ENCODE results near the gene PTRH1.

Gene PTRH1

DNA sequence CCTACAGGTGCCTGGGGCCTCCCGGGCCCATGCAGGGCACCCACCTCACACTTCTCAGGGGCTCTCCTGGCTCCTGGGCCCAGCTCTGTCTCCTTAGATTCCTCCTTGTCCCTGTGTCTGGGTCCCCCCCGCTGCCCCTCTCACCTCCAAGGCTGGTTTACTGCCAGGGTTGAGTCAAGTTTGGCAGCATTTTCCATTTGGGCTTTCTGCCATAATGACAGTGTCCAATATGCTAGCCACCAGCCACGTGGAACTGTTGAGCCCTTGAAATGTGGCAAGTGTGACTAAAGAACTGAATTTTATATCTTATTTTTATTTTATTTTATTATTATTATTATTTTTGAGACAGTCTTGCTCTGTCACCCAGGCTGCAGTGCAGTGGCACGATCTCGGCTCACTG is 2.3 kb upstream of the PTRH1 start:
- DNase-seq = no peak

DNA sequence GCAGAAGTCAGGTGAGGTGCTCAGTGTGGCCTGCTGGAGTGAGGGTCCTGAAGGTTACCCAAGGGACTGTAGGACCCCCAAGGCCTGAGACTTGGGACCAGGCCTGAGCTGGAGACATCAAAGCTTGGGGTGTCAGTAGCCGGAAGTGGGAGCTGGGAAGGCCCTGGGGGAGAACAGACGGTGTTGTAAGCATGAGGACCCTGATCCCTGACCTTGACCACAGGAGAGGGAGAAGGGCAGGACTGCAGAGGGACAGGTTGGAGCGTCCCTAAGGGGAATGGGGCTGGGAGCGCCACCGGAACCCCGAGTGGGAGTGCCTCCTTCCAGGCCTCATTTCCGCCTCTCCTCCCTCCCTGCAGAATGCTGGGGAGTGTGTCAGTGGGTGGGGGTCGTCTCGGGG is 949 bp upstream of the PTRH1 start:
- DNase-seq = no peak

DNA sequence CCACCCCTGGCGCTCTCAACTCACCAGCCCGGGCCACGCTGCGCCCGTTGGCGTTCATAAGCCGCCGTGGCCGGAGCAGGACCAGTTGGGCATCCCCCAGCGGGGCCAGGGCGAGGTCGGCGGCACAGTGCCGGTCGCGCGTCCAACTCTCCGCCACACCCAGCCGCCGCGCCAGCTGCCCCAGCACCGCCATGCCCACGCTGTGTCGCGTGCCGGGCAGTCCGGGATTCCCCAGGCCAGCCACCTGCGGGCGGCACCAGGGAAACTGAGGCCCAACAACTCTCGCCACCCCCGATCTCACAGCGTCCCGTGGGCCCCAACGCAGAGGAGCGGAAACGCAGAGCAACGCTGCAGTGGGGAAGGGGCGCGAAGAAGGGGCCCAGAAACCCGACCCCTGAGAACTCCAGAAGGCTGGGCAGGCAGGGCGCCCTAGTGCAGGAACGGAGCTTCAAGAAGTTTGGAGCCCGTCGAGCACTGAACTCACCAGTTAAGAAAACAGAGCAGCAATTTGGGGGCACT is 453 bp downstream of the PTRH1 start:
- DNase-seq = no peak

DNA sequence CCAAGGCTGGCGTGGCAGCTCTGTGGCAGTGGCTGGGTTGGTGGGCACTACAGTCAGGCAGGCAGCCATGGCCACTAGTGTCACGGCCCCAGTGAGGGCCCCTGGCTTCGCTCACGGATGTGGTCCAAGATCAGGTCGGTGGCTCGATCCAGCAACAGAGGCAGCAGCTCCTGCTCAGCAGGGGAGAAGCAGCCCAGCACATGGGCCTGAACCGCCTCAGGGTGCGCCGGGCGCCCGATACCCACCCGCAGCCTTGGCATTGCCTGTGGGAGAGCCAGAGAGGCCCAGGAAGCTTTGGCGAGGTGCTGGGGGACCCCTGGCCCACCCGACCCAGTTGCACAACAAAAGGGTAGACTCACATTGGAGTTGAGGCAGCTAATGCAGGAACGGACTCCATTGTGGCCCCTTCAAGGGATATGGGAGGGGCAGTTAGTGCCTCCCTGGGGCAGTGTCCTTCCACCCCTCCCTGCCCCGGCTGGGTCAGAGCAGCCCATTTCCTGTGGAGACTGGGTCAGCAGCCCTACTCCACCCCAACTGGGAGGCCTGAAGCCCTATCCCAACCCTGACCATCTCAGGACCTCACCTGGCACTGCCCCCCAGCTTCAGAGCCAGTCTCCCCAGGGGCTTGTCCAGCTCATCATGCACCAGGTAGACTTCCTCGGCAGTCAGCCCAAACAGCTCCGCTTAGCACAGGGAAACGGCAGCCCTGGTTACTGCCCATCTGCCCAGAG is 1.3 kb downstream of the PTRH1 start:
- DNase-seq = no peak

DNA sequence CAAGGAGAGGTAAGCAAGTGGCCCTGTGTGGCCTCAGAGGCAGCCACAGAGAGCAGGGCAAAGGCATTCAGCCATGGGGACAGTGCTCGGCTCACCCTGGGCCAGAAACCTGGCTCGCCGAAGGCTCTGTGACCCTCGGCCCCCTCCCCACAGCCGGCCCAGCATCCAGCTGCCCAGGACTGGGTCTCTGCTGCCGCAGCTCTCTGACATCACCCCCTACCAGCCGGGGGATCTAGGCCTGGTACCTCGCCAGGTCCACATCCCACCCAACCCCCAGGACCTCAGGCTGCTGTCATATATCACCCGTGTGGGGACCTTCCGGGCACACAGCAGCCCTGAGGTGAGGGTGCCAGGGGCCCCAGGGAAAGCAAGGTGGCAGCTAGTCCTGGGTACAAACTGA is 2.6 kb downstream of the PTRH1 start:
- no peak for DNase-seq

DNA sequence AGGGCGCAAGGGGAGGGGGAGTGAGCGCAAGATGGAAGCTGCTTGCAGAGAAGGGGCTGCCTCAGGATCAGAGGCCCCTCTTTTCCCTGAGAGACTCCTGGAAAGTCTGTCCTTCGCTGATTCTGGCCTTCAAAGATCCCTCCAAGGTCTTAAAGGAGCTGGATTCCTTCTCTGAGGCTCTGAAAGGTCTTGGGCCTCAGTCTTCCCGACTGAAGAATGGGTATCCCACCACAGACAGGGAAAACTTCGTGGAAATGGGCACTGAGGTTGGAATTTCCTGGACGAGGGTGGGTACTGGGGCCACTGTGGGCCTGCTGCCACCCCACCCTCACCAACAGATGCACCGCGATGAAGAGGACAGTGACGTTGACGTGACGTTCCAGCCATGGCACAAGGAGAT is 3.1 kb downstream of the PTRH1 start:
- DNase-seq = no peak

DNA sequence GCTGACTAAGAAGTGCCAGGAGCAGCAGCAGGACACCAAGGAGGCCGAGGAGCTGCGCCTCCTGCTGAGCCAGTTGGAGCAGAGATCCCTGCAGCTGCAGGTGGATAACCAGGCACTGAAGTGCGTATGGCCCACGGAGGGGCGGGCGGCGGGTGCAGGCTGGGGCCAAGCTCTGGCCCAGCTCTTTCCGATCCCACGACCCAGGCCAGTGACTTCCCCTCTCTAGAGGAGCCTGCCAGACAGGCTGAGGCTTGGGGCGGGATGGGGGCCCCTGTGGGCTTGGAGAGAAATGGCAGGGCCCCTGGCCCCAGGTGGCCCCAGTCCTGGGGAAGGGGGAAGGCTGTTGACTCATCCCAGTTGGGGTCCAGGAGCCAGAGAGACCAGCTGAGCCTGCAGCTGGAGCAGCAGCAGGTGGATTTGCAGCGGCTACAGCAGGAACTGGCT is 3.6 kb downstream of the PTRH1 start:
- DNase-seq = peak; percentile 74

DNA sequence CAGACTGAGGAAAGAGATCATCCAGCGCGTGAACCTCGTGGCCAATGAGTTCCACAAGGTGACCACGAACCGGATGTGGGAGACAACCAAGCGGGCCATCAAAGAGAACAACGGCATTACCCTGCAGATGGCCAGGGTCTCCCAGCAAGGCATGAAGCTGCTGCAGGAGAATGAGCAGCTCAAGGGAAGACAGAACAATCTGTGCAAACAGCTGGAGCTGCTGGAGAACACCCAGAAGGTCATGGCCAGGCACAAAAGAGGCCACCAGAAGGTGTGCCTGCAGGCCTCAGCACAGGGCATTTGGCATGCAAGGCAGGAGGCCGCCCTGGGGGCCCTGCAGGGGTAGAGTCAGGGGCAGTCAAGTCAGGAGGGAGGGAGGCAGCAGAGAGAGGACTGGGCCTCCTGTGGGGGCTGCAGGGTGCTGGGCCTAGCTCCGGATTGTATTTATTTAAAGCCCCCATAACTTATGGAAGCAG is 4.2 kb downstream of the PTRH1 start:
- peak; percentile 56 for DNase-seq

DNA sequence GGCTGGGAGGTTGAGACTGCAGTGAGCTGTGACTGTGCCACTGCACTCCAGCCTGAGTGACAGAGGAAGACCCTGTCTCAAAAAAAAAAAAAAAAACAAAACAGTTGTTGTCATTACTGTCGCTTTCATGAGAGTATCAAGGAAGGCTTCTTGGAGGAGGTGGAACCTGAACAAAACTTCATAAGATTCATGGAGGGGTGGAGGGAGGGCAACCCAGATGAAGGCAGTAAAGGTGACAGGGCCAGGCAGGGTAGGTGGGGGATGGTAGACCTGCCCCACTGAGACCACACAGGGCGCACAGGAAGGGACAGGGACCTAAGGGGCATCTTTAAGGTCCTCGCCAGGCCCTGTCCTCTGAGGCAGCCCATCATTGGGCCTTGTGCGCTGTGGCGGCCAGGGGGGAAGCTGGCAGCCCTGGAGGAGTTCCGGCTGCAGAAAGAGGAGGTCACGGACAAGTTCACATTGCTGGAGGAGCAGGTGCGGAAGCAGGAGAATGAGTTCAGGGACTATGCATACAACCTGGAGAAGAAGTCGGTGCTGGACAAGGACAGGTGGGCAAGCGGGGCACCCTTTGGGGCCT is 5.2 kb downstream of the PTRH1 start:
- no peak for DNase-seq

DNA sequence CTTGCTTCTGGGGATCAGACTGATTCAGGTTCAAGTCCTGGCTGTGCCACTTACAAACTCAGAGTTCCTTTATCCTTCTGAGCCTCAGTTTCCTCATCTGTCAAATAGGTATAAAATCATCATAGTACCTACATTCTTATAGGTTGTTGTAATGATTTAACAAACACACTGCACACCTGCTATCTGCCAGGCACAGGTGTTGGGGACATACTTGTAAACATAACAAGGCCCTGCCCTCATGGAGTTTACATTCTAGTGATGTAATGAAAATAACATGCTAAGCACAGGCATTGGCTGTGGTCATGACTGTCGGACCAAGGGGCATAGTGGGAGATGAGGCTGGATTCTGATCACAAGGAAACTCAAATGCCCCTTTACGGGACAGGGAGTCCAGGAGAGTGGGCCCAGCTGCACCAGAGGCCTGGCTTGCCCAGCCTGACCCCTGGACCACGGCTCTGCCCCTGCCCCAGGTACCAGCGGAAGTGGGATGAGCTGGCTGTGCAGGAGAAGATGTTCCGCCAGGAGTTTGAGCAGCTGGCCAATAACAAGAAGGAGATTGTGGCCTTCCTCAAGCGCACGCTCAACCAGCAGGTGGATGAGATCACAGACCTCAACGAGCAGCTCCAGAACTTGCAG is 6.4 kb downstream of the PTRH1 start:
- no peak for DNase-seq

DNA sequence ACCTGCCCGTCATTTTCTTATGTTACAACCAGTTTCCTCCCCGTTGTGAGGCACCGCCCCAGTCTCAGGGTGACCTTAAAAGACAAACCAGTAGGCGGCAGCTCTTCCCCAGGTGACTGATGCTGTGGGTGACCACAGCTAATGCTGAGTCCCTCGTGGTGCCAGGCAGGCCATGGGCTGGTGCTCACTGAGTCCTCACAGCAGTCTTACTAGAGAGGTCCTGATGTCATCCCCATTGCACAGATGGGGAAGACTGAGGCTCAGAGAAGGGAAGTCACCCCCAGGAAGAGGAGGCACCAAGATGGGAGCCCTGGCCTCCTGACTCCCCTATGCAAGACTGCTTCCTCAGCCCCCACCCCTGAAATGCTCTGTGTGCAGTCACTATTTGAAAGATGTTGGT is 7.7 kb downstream of the PTRH1 start:
- DNase-seq = no peak

DNA sequence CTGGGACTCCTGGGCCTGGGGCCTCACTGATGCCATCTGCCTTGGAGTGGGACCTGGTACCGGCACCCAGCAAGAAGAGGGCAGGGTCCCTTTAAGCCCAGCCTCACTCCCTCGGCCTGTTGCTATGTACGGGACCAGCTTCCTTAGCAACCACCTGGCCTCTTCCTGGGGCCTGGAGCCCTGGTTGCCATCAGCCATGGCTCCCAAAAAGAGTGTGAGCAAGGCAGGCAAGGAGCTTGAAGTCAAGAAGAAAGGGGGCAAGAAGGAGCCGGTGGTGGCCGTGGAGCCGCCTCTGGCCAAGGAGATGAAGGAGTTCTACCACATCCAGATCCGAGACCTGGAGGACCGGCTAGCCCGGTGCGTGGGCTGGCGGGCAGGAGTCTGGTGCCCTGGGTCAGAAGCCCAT is 8.6 kb downstream of the PTRH1 start, which contains the start of gene CFAP157:
CFAP157 (plus strand) TSS at position 153 of the 406 bp plus-strand sequence; CDS start at position 197, 44 bp downstream.
- DNase-seq = no peak

DNA sequence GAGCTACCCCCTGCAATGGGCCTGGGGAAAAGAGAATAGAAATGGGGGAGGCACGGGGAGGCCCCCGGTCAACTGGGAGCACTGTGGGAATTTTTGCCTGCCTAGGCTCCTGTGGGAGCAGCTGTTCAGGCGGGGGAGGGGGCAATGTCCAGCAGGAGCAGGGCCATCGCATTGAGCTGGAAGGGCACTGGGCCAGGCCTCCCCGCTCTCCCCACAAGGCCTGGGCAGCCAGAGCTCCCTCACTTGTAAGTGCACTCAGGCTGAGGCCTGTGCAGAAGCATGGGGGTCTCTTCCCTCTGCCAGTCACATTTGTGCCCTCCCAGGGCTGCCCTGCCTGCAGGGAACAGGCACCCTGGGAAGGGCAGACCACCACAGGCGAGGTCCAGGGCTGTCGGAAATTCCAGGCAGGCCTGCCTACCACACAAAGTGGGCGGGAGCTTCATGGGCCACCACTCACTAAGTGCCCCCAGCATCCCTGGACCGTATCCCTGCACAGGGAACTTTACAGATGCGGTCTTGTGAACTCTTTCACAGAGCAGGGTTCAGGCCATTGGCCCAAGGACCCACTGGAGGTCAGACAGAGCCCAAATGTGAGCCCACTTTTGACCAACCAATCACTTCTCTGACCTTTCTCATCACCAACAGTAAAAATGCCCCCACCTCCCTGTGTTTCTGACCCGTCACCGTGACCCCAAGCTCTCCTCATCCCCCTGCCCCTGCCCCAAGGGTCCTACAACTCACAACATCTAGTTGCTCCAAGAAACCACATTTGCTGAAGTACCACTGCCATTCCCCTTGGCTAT is 9.7 kb downstream of the PTRH1 start:
- no peak for DNase-seq

DNA sequence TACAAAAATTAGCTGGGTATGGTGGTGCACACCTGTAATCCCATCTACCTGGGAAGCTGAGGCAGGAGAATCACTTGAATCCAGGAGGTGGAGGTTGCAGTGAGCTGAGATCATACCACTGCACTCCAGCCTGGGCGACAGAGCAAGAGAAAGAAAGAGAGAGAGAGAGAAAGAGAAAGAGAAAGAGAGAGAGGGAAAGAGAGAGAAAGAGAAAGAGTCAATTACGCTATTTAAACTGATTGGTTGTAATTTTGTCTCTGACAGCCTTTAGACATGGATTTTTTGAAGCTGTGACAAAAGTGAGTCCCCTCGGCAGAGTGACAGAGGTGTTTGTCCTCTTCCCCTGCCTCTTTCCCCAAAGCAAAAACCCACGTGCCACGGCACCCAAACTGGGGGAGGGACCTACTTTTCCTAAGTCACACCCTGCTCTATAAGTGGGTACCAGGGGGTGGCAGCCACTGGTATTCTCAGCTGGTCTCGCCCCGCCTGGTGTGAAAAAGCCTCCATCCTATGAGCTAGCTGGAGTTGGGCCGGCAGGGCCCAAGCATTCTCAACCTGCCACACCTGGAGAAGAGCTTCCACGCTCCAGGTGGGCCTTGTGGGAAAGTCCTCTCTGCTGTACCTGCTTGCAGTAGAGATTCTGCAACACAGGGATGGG is 12.0 kb downstream of the PTRH1 start:
- DNase-seq = no peak

DNA sequence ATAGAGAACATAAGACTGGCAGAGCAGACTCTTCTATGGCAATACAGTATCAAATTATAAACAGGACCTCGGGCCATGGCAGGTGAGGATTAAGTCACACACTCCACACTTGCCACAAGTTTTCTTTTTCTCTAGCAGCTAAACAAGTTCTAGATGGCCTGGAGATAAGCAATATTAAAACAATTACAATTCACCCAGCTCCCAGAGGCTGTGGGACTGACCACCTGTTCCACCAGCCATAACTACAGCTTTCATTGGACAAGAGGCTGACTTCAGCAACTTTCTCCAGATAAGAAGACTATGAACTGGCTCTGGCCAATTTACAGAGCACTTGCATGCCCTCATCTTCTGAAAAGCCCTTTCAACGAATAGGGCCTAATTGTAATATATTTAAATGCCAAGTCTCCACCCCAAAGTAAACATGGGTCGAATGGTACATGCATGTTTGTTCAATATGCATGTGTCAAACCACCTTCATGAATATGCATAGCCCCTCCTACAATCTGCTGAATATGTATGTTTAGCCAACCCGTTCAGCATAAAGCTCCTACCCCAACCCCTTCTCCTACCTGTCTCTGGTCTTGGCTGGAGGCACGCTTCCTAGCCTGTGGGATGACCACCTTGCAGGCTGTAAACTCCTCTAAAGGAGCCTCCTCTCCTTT is 14.7 kb downstream of the PTRH1 start:
- no peak for DNase-seq

DNA sequence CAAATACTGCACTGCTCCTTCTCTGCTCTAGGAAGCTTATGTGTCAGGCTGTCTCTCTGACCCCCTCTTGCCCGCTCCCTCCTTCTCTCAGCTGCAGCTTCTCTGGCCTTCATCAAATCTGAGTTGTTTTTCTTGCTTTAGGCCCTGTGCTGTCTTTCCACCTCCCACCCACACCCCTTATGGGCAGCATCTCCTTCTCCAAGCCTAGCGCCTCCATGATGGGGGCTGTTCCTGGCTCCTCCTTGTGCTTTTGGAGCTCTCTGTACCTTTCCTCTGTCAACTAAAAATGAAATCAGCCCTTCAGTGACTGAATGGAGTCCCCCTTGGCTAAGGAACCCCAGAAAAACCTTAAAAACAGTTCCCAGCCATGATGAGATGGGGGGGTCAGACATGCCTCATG is 15.3 kb downstream of the PTRH1 start:
- no peak for DNase-seq

DNA sequence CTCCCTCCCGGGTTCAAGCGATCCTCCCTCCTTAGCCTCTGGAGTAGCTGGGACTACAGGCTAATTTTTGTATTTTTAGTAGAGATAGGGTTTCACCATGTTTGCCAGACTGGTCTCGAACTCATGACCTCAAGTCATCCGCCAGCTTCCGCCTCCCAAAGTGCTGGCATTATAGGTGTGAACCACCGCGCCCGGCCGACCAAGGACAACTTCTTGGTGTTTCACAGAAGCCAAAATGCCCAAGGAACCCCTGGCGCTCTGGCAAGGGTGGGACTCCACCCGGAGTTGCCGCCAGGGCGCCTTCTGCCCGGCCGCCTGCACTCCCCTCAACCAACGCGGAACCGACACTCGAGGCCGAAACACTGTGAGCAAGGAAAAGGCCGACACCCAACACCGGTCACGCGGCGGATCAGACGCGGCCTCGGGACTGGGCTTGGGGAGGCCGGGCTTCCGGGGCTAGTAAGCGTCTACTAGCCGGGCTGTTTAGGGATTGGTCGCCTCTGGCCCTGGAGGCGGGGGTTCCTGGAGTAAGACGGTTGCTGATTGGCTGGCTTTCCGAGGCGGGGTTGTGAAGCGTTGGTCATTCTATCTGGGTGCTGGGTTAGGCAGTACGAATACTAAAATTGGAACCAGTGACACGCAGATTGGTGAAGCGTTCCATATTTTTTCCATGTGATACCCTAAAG is 16.3 kb downstream of the PTRH1 start:
- DNase-seq = peak; percentile 87

DNA sequence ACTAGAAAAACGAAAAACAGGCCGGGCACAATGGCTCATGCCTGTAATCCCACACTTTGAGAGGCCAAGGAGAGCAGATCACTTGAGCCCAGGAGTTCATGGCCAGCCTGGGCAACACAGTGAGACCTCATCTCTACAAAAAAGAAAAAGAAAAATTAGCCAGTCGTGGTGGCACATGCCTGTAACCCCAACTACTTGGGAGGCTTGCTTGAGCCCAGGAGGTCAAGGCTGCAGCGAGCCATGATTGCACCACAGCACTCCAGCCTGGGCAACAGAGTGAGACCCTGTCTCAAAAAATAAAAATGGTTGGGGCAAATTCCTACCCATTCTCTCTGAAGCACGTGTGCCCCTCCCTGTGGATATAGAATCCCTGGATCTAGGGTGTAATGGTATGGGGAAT is 17.1 kb downstream of the PTRH1 start:
- no peak for DNase-seq

DNA sequence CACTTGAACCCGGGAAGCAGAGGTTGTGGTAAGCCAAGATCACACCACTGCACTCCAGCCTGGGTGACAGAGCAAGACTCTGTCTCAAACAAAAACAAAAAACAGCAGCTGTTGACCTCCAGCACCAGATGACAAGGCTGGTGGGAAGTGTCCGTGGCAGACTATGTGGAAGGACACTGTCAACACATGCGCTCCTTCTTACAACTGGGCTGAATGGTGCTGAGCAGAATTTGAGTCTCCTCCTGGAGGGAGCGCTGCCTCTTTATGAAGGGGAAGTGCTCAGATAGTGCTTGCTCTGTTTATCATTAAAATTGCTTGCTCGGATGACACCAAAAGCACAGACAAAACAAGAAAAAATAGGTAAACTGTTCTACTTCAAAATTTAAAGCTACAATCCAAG is 17.9 kb downstream of the PTRH1 start:
- DNase-seq = no peak

DNA sequence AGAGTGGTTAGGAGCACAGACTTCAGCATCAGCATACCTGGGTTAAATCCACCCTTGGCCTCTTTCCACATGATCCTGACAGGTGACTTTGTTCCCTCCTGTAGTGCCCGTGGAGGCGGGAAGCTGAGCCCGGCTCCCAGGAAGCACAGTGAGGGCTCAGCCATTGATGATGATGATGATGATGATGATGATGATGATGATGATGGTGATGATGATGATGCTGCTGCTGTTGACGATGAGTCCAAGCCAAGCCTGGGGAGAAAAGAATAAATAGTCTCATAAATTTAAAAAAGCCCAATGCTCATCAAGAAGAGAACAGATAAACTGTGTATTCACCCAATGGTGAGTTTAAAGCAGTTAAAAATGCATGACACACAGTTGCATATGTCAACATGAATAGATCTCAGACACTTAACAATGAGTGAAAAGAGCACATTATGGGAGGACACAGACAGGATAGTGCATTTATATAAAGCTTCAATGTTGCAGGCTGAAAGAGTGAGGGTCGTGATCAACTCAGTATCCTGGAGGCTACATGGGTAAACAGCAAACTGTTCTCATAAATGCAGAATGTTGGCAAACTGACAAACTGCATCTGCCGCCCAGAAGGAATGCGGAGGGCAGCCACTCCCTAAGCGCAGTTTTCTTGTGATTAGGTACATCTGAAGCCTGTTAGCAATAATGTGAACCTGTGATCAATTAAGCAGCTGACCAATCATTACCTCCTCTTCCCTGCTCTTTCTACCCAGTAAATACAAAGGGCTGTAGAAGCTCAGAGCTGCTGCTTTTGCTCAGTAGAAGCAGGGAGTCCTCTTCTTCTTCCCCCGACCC is 20.4 kb downstream of the PTRH1 start:
- no peak for DNase-seq
